PC-9 (cell line): ENCODE results near the gene DACT3.

ENCODE experiments used
- CTCF ChIP-seq: fragments of 200-600 bp; sonication (generic); conservative IDR thresholded peaks from 2 replicates; pipeline ENCODE4 v1.6.1; 2017; ENCODE audit warnings: mixed run types, antibody characterized with exemption, mild to moderate bottlenecking, moderate library complexity
- EZH2 ChIP-seq: fragments of 200-600 bp; sonication (generic); IDR thresholded peaks from 2 replicates; pipeline ENCODE4 v1.8.0; 2017; ENCODE audit warnings: antibody characterized with exemption, low read depth

- TF ChIP-seq CTCF, result no peak
- no peak for TF ChIP-seq EZH2
Observed at GRCh38 chr19:46644720-46645119, 16.3 kb downstream of the DACT3 start.
